ENCODE data around the gene IFI30. TPM values are rescaled to one million over a fixed set of nuclear protein-coding genes. Genes with fewer than 3 reads are reported as not detected.
"Not testable (repeated sequence)": the region's sequence is repeated elsewhere in the genome, so short reads cannot be mapped to it uniquely, and the experiment has no call there.

IFI30 gene
- total RNA-seq, 4 donors from 2014 or later = 36.3 to 58.4 (median 40.1) TPM

DNA sequence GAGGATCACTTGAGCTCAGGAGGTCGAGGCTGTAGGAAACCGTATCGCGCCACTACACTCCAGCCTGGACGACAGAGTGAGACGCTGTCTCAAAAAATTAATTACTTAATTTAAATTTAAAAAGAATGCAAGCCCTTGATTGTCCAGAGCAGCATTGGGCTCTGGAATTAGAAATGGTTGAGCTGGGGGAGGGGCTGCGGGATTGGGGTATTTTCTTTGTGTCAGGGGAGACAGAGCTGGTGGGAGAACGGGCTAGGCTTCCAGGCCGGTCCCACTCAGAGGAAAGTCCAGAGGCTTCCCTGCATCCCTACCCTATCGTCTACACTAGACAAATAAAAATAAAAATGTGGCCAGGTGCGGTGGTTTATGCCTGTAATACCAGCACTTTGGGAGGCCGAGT lies 32.4 kb downstream of the IFI30 start:
- TF ChIP-seq POLR2A (IDR thresholded peaks at IDR 0.05) = no peak
- TF ChIP-seq, protein P1, sequence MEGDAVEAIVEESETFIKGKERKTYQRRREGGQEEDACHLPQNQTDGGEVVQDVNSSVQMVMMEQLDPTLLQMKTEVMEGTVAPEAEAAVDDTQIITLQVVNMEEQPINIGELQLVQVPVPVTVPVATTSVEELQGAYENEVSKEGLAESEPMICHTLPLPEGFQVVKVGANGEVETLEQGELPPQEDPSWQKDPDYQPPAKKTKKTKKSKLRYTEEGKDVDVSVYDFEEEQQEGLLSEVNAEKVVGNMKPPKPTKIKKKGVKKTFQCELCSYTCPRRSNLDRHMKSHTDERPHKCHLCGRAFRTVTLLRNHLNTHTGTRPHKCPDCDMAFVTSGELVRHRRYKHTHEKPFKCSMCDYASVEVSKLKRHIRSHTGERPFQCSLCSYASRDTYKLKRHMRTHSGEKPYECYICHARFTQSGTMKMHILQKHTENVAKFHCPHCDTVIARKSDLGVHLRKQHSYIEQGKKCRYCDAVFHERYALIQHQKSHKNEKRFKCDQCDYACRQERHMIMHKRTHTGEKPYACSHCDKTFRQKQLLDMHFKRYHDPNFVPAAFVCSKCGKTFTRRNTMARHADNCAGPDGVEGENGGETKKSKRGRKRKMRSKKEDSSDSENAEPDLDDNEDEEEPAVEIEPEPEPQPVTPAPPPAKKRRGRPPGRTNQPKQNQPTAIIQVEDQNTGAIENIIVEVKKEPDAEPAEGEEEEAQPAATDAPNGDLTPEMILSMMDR (IDR thresholded peaks at IDR 0.05) = no peak
- intact Hi-C loops (cut with DNase I) = loop anchor here (10.0 kb wide), 1 partner anchor 209 kb away; the partner anchor contains the start of gene SSBP4
- Histone ChIP-seq H3K9me3 (no peaks in the 10 kb centered on the region), H3K4me3 (replicated peaks in 1 of 3) (no peak overlapping the region), H3K27ac (peak overlapping the region; percentile 93 to 99 (median 97)), H3K27me3 (no peaks in the 10 kb centered on the region), H3K4me1 (peaks cover 17 to 19% of the 10 kb centered on the region in 2 donors), H3K36me3 (no peaks in the 10 kb centered on the region)
- DNase-seq = no peak
- 85 to 86% methylated on average over 12 of the region's 12 CpGs for WGBS, 2 donors

DNA sequence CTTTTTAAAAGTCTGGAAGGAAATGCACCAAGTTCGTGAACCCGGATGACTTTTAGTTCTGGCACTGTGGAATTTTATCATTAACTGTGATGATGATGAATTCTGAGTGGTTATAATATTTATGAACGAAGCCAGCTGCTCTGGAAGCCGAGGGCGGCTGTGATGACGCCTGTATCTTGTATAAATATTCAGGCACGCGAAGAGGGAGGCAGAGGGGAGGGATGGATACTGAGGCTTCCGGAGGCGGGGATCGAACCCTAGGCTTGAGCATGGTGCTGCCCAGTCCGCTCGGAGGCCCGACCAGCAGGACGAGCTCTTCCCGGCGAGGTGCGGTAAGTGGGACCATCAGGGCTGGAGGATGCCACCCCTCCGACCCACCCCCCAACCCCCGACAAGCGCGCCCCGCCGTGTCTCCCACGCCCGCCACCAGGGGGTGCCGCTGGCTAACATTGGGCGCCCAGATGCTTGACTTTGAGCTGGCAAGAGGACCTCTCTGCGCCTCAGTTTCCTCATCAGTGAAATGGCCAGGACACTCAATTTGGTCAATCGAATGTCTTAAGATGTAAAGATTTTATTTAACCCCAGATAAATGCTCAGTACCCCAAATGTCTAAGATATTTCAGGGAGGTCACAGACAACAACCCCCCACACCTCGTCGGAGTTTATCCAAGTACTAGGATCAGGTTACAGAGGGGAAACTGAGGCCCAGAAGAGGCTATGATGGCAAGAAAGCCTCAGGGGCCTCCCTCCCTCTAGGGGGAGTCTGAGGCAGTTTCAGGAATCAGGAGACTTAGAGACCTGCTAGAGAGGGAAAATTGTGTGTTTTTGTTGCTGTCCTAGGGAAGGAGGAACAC lies 34.7 kb downstream of the IFI30 start:
- H3K27ac ChIP-seq = no peak overlapping the region
- no peaks in the 10 kb centered on the region for H3K36me3 ChIP-seq
- no peaks in the 10 kb centered on the region for H3K27me3 ChIP-seq
- H3K4me1 ChIP-seq = peaks cover 8 to 10% of the 10 kb centered on the region in 2 donors
- intact Hi-C loops (cut with DNase I) = loop anchor here (10.0 kb wide), 1 partner anchor 206 kb away; the partner anchor contains the start of gene SSBP4
- no peak overlapping the region for H3K4me3 ChIP-seq (replicated peaks in 1 of 3)
- WGBS, 2 donors = 24 to 28% methylated on average over 22 to 23 of the region's 32 CpGs
- H3K9me3 ChIP-seq = no peaks in the 10 kb centered on the region
- peak in 1 of 2 donors; percentile 34 for DNase-seq
- no peak for TF ChIP-seq POLR2A (IDR thresholded peaks at IDR 0.05)
- TF ChIP-seq, protein P1 (IDR thresholded peaks at IDR 0.05) = peak; percentile 27 to 73 (median 35)

DNA sequence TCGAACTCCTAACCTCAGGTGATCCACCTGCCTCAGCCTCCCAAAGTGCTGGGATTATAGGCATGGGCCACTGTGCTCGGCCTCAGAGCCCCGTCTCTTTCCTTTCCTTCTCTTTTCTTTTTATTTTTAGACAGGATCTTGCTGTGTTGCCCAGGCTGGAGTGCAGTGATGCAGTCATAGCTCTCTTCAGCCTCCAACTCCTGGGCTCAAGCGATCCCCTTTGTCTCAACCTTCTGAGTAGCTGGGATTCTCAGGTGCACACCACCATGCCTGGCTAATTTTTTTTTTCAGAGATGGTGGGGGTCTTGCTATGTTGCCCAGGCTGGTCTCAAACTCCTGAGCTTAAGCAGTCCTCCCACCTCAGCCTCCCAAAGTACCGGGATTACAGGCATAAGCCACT lies 36.3 kb downstream of the IFI30 start:
- 83 to 91% methylated on average over 5 of the region's 5 CpGs for WGBS, 2 donors
- H3K4me1 ChIP-seq; H3K4me3 ChIP-seq (replicated peaks in 1 of 3); H3K36me3 ChIP-seq; H3K9me3 ChIP-seq; H3K27ac ChIP-seq; DNase-seq; H3K27me3 ChIP-seq: not testable (repeated sequence)
- intact Hi-C loops (cut with DNase I) = loop anchor here (5.0 to 10.0 kb wide), 2 partner anchors 42 to 205 kb away; partner anchors contain the start of gene SSBP4

DNA sequence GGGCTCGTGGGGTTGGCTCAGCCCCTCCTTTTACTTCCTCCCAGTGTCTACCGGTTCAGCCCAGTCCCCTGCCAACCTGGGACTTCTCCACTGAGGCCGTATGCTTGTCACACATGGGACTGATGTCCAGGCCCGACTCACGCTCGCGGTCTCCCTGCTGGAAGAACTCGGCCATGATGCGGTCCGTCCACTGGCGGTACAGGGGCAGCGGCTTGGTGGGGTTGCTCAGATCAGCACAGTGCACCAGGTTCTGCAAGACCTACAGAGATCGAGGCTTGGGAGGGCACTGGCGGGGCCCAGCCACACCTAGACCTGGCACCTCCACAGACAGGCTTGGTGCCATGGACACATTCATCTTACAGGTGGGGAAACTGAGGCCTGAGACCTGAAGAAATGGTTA lies 38.1 kb downstream of the IFI30 start:
- DNase-seq = no peak
- Histone ChIP-seq H3K4me3 (replicated peaks in 1 of 3) (no peak overlapping the region), H3K9me3 (no peaks in the 10 kb centered on the region), H3K36me3 (no peaks in the 10 kb centered on the region), H3K27ac (no peak overlapping the region), H3K4me1 (no peaks in the 10 kb centered on the region), H3K27me3 (no peaks in the 10 kb centered on the region)
- intact Hi-C loops (cut with DNase I) = loop anchor here (5.0 kb wide), 1 partner anchor 41 kb away; no protein-coding TSS in a partner anchor
- WGBS, 2 donors = 83 to 89% methylated on average over 14 of the region's 14 CpGs
- TF ChIP-seq POLR2A (IDR thresholded peaks at IDR 0.05) = no peak
- TF ChIP-seq, protein P1 (IDR thresholded peaks at IDR 0.05) = no peak

DNA sequence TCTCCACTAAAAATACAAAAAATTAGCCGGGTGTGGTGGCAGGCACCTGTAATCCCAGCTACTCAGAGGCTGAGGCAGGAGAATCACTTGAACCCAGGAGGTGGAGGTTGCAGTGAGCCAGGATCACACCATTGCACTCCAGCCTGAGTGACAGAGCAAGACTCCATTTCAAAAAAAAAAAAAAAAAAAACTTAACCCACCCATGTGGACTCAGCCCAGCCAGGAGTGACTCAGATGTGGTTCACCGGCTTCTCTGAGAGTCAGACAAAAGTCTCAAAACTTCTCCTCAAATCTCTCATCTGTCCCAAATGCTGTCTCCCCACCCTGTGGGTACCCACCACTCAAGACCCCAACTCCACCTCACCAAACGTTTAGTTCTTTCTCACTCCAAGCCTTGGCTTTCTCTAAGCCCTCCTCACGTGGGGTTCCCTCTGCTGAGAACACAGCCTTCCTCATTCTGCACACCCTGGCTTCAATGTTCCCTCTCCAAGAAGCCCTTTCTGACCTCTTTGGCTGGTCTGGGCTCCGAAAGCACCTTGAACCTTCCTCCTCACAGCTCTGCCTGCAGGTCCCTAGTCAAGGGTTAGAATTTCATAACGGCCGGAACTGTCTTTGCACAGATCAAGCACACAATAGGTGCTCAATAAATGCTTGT lies 41.3 kb downstream of the IFI30 start:
- Histone ChIP-seq H3K27ac (no peak overlapping the region), H3K4me3 (replicated peaks in 1 of 3) (no peak overlapping the region), H3K36me3 (no peaks in the 10 kb centered on the region), H3K9me3 (no peaks in the 10 kb centered on the region), H3K4me1 (no peaks in the 10 kb centered on the region), H3K27me3 (no peaks in the 10 kb centered on the region)
- intact Hi-C loops (cut with DNase I) = loop anchor here (5.0 kb wide), 1 partner anchor 37 kb away; no protein-coding TSS in a partner anchor
- DNase-seq = no peak
- WGBS, 2 donors = 65 to 68% methylated on average over 7 of the region's 7 CpGs
- no peak for TF ChIP-seq POLR2A (IDR thresholded peaks at IDR 0.05)
- TF ChIP-seq, protein P1 (IDR thresholded peaks at IDR 0.05) = no peak

All from thyroid gland (tissue), 4 donors.